Breast epithelium (tissue), 3 donors: Measurements from ENCODE around the gene VCP.

Experiments
- CTCF ChIP-seq, 3 donors: fragments of 450-650 bp; IDR thresholded peaks; one replicate each; pipeline ENCODE4 v1.5.1; 2016 to 2017; ENCODE audit warnings: antibody characterized with exemption in 3 of 3, mild to moderate bottlenecking in 3 of 3, moderate library complexity in 3 of 3
- POLR2A ChIP-seq: fragments of 450-650 bp; IDR thresholded peaks from one replicate; pipeline ENCODE4 v1.6.1; 2016; ENCODE audit warnings: antibody characterized with exemption, mild to moderate bottlenecking, moderate library complexity
- POLR2AphosphoS5 ChIP-seq, 3 donors: sonication (generic); formaldehyde crosslinking; IDR thresholded peaks; one replicate each; pipeline ENCODE4 v1.6.1; 2017; ENCODE audit warnings: antibody characterized with exemption in 3 of 3

- TF ChIP-seq CTCF (IDR thresholded peaks at IDR 0.05) (no peak), POLR2A (no peak), POLR2AphosphoS5 (IDR thresholded peaks at IDR 0.05) (no peak)
These were observed 44.1 kb downstream of the VCP start for GRCh38 chr9:35028341-35028740.
